Suprapubic skin (tissue), 4 donors: ENCODE measurements around the gene PML. TPM values are rescaled to one million over a fixed set of nuclear protein-coding genes. Genes with fewer than 3 reads are reported as not detected.
A peak's percentile ranks its signal among the peaks of the same experiment; 100 is the strongest.
"Not testable (repeated sequence)": the region's sequence is repeated elsewhere in the genome, so short reads cannot be mapped to it uniquely, and the experiment has no call there.

Experiments used
- DNase-seq, 2 donors: peaks; one replicate each; pipeline ENCODE4 v3.0.0-alpha.2; 2019; ENCODE audit warnings: low spot score in 2 of 2
- H3K27ac ChIP-seq: fragments of 200-600 bp; sonication (generic); one replicate; pipeline ENCODE4 v1.5.1; 2019
- H3K27me3 ChIP-seq: fragments of 200-600 bp; sonication (generic); one replicate; pipeline ENCODE4 v1.5.1; 2019
- H3K36me3 ChIP-seq: fragments of 200-600 bp; sonication (generic); one replicate; pipeline ENCODE4 v1.5.1; 2019
- H3K4me1 ChIP-seq: fragments of 200-600 bp; sonication (generic); one replicate; pipeline ENCODE4 v1.5.1; 2019
- H3K4me3 ChIP-seq: fragments of 200-600 bp; sonication (generic); one replicate; pipeline ENCODE4 v1.5.1; 2019; ENCODE audit warnings: mild to moderate bottlenecking
- H3K9me3 ChIP-seq: fragments of 200-600 bp; sonication (generic); one replicate; pipeline ENCODE4 v1.5.1; 2019
- CTCF ChIP-seq, 2 donors: fragments of 200-600 bp in 1 of 2; fragments of 450-650 bp in 1 of 2; sonication (generic) in 1 of 2; IDR thresholded peaks; one replicate each; pipeline ENCODE4 v1.5.1; 2016 to 2019; ENCODE audit warnings: antibody characterized with exemption in 2 of 2, mild to moderate bottlenecking in 1 of 2, moderate library complexity in 1 of 2
- WGBS: methylation state at CpG from one replicate; pipeline ENCODE4 v1.1.5; 2018; 5-methylcytosine and 5-hydroxymethylcytosine counted together
- total RNA-seq, 4 donors: library from RNA; depleted of rRNA; stranded (reverse); fragments of >200 nt; gene quantifications; one replicate each; pipeline ENCODE4 v1.1.0, GENCODE V29; 2016

The PML gene
- total RNA-seq, 4 donors from 2014 or later, result 59.2 to 111 (median 82.5) TPM

GRCh38 chr15:74072614-74073337, 78.3 kb downstream of the PML start:
- not testable (repeated sequence) for H3K9me3 ChIP-seq, H3K36me3 ChIP-seq, H3K4me3 ChIP-seq, H3K27ac ChIP-seq, DNase-seq, H3K27me3 ChIP-seq, H3K4me1 ChIP-seq
- TF ChIP-seq CTCF (IDR thresholded peaks at IDR 0.05), result peak in 1 of 2 donors; percentile 21
- 50% methylated on average over 2 of the region's 16 CpGs for WGBS

GRCh38 chr15:74075781-74076180, 81.3 kb downstream of the PML start:
- H3K4me1 ChIP-seq, H3K36me3 ChIP-seq, H3K4me3 ChIP-seq, H3K27me3 ChIP-seq, H3K9me3 ChIP-seq, H3K27ac ChIP-seq, DNase-seq: not testable (repeated sequence)
- WGBS, result 78% methylated on average over 8 of the region's 9 CpGs

- WGBS, result no CpG with 5 or more reads among the region's 7 CpGs
- H3K4me1 ChIP-seq, result not testable (repeated sequence)
Measured at GRCh38 chr15:74082450-74082849, 87.9 kb downstream of the PML start, which contains the start of gene GOLGA6A. GOLGA6A (minus strand) TSS chr15:74082550; CDS start chr15:74082509, 41 bp downstream.

GRCh38 chr15:74094567-74094966, 100.1 kb downstream of the PML start:
- H3K9me3 ChIP-seq, H3K27me3 ChIP-seq, H3K27ac ChIP-seq, H3K4me3 ChIP-seq, H3K36me3 ChIP-seq, H3K4me1 ChIP-seq, DNase-seq: not testable (repeated sequence)
- no CpG with 5 or more reads among the region's 2 CpGs for WGBS

More at GRCh38 chr15:74082450-74082849, 87.9 kb downstream of the PML start, which contains the start of gene GOLGA6A:
- H3K9me3 ChIP-seq, DNase-seq, H3K27ac ChIP-seq, H3K4me3 ChIP-seq, H3K36me3 ChIP-seq, H3K27me3 ChIP-seq: not testable (repeated sequence)

GRCh38 chr15:74095610-74096009, 101.1 kb downstream of the PML start:
- not testable (repeated sequence) for H3K27ac ChIP-seq, H3K4me1 ChIP-seq, H3K36me3 ChIP-seq, H3K27me3 ChIP-seq, H3K9me3 ChIP-seq, DNase-seq, H3K4me3 ChIP-seq
- WGBS, result no CpG with 5 or more reads among the region's 10 CpGs

GRCh38 chr15:74096753-74097474, 102.4 kb downstream of the PML start:
- not testable (repeated sequence) for H3K4me1 ChIP-seq, H3K4me3 ChIP-seq, DNase-seq, H3K27me3 ChIP-seq, H3K36me3 ChIP-seq, H3K9me3 ChIP-seq, H3K27ac ChIP-seq
- WGBS, result no CpG with 5 or more reads among the region's 27 CpGs

Other genes with a start within 250 kb of the PML start
- gene INSYN1, start 241.4 kb upstream of the PML start, total RNA-seq, result 10 to 100 TPM; 22.7 to 70.1 (median 45.7) TPM
- gene TBC1D21, start 121.2 kb upstream of the PML start, total RNA-seq, result not detected
- gene LOXL1, start 68.3 kb upstream of the PML start, total RNA-seq, result 10 to 100 TPM in 1 of 4 donors, 1 to 10 TPM in 3; 4.3 to 12.1 (median 7.3) TPM
- gene STOML1, start 2.4 kb upstream of the PML start, total RNA-seq, result 10 to 100 TPM in 3 of 4 donors, 1 to 10 TPM in 1; 9.7 to 25.3 (median 10.7) TPM
- 1 to 10 TPM in 2 of 4 donors, under 1 TPM in 2; 0.21 to 3.9 (median 1.7) TPM for gene GOLGA6A, start 87.8 kb downstream of the PML start, total RNA-seq
- gene ISLR2, start 135.9 kb downstream of the PML start, total RNA-seq, result 1 to 10 TPM in 2 of 4 donors, under 1 TPM in 1, not detected in 1; 0.57 to 1.9 (median 1.1) TPM
- gene ISLR, start 179.0 kb downstream of the PML start, total RNA-seq, result 10 to 100 TPM; 11.5 to 41.1 (median 18.1) TPM
- gene STRA6, start 208.1 kb downstream of the PML start, total RNA-seq, result under 1 TPM in 2 of 4 donors, not detected in 2; 0.26 to 0.39 TPM
- gene CCDC33, start 241.6 kb downstream of the PML start, total RNA-seq, result under 1 TPM in 1 of 4 donors, not detected in 3; 0.60 TPM